ENCODE measurements around the gene LTBR.
"Not testable (repeated sequence)": the region's sequence is repeated elsewhere in the genome, so short reads cannot be mapped to it uniquely, and the experiment has no call there.

Gene LTBR

DNA sequence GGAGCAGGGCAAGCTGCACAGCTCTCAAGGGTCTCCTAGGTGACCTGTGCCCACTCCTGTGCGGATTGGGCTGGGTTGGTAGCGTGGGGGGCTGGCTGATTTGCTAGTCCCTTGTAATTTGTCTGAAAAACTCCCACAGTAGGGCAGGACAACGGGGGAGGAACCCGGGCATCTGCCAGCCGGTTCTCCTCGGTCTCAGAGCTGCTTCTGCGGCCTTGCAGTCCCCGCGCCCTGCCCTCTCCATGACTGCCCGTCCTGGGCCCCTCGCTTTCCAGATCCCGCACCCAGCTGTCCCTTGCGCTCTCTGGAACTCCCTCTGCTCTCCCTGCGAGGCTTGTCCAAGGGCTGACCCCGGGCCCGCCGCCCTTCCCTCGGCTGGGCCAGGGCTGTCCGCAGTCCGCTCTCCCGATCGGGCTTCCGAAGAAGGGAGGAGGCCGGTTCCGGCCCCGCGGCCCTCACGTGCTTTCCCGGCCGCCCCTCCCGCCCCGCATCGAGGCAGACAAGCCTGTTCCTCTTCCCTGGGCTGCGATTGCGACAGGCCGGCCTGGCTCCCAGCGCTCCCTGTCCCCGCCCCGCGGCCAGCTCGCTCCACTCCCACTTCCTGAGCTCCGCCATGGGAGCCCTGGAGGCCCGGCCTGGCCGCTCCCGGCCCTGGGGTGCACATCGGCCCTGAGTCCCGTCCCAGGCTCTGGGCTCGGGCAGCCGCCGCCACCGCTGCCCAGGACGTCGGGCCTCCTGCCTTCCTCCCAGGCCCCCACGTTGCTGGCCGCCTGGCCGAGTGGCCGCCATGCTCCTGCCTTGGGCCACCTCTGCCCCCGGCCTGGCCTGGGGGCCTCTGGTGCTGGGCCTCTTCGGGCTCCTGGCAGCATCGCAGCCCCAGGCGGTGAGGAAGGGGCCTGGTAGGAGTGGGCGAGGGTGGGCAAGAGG, at the start of gene LTBR:
Gene LTBR (plus strand): TSS at position 591 of the 927 bp plus-strand sequence. CDS start 197 bp downstream, at position 788.
- DNase-seq (ENCODE audit: low read depth in 2 of 2, low spot score in 1 of 2) = peak in 1 of 2 donors; percentile 9

DNA sequence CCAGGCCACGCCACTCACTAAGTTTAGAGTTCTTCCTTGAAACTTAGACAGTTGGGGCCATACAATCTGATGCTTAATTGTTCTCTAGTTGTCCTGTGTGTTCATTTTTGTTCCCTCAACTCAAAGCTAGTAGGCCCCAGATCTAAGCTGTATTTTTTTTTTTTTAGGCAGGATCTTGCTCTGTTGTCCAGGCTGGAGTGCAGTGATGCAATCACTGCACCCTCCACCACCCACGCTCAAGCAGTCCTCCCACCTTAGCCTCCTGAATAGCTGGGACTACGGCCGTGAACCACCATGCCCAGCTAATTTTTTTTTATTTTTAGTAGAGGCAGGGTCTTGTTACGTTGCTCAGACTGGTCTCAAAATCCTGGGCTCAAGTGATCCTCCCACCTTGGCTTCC, 49.6 kb upstream of the LTBR start:
- no peak for DNase-seq (ENCODE audit: low read depth in 2 of 2, low spot score in 1 of 2)

DNA sequence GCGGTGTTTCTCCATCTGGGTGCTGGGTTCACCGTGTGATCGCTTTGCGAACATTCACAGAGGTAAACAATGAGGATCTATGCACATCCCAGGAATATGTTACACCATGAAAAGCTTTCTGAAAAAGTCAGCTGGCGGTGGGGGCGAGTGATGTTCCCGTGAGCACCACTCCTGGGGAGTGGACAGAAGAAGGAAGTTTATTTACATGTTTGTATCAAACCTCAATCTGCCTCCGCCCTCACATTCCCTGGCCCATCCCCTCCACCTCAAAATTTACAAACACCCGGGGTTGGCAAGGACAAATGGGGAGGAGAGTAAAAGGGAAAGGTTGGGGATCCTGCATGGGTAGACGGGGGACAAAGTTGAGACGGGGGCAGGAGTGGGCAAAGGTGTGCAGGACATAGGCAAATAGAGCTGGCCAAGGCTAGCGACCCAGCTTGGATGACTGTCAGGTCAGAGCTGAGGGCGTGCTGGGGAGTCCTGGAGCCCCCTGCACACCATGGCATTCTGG, 49.0 kb upstream of the LTBR start:
- DNase-seq (ENCODE audit: low read depth in 2 of 2, low spot score in 1 of 2) = no peak

DNA sequence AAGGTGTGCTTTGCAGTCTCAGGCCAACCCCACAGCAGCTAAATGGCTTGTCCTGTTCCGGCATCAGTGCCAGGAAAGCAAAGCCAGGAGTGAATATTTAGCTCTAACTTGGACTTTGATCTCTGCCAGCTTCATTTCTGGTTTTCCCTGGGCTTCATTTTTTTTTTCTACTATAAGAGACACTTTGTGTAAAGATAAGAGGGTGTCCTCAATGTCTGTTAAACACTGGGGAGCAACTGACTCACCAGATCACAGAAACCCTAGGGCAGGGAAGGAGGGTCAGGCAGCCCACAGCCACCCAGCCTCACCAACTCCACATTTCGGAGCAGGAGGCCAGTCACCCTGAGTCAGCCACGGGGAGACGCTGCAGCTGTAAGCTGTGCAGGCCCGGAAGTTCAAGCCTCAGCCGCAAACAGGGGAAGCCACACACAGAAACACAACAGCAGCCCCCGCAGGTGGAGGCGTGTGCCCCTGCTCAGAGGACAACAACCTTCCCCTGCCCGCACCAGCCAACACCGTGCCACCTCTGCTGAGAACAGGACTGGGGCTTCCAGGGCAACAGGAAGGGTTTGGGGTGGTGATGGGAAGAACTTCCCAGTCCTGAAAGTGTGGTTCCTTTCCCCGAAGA, 48.4 kb upstream of the LTBR start:
- peak; percentile 76 to 88 for DNase-seq (ENCODE audit: low read depth in 2 of 2, low spot score in 1 of 2)

DNA sequence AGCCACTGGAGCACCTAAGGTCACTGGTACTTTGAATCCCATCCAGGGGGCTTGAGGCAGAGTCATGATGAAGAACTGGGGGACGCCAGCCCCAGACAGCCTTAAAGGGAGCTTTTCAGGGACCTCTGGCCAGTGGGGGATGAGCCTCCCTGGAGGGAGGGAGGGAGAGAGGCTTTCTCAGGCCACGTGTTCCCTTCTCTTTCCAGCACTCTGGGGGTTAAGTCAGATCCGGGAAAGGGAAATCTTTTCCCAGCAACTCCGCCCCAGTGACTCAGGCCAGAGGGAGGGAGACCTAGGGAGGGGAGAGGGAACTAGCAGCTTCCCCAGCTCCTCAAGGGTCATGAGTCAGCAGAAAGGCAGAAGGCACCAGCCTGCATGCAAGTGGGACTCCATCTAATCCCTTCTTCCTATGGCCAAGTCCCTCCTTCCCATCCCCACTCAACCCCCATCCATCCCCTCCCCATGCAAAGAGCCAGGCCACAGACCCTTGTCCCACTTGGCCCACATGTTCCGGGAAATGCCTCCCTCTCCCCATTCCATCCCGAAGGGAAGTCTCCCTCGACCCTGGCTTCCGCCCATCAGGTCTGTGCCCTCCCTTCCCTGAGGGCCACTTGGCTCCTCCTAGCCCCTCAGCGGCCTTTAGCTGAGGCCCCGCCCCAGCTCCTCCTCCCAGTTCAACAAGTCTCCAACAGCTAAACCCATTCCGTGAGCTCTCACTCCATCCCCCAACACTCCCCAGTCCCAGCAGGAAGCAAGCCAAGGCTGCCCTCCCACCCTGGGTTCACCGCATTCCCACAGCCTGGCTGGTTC, 47.7 kb upstream of the LTBR start:
- DNase-seq (ENCODE audit: low read depth in 2 of 2, low spot score in 1 of 2) = no peak

DNA sequence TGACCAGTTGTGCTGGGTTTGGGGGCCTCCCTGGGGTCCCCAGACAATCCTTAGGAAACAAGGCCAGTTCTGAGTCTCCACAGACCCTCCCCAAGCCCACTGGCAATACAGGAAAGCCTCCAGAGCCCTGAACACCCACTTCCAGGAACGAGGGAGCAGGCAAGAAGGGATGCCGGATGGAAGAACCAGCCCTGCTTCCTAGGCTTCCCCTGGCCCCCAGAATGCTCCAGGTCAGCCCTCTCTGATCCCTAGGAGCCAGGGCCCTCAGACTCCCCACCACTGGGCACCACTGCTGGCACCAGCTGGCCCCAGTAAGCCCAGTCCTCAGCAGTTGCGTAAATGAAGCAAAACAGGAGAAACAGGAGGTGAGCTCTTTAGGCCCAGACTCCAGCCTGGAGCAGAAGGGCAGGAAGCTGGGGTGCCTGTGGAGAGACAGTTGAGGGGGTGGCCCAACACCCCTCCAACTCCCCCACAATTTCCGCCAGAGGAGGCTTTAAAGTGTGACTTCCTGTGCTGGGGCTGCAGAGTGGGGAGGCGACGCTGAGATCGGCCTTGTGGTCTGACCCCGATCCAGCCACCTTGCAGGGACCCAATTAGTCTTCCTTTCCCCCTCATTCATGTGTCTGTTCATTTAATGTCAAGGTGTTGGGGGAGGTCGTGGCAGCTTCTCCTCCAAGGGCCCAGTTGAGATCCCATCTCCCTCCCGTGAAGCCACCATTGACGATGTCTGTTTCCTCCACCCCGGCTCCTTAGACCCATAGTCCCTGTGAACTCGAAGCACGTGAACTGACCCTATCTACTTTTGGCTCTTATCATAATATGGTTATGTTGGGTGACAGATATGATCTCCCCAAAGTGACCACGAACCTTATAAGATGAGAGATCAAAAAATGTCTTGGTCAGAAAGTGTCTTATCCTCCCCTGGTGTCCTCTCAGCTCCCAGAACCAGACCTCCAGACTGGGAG, 46.8 kb upstream of the LTBR start:
- peak in 1 of 2 donors; percentile 58 for DNase-seq (ENCODE audit: low read depth in 2 of 2, low spot score in 1 of 2)

DNA sequence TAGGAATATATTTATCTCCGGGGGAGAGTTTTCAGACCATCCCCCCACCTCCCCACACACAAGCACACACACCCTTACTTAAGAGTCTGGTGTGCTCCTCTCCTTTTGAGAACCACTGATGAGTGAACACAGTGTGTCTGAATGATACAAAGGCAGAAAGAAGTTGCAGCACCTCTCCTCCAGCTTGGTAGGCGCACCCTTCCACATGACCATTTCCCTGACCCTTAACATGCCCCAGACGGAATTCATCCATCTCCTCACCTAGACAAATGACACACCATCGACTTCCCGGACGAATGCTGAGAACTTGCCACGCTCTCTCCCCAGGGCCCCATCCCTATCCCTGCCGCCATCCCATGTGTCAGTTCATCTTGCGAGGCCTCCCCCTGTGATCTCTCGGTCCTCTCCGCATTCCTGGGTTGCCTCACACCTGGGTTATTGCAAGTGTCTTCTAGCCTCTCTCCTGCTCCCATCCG, 46.0 kb upstream of the LTBR start:
- DNase-seq (ENCODE audit: low read depth in 2 of 2, low spot score in 1 of 2) = no peak

DNA sequence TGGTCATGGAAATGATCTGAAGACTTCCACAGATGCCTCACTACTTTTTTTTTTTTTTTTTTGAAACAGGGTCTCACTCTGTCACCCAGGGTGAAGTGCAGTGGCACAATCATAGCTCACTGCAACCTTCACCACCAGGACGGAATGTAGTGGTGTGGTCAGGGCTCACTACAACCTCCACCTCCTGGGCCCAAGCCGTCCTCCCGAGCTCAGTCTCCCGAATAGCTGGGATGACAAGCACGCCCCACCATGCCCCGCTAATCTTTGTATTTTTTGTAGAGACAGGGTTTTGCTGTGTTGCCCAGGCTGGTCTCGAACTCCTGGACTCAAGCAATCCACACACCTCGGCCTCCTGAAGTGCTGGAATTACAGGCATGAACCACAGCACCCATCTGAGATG, 45.4 kb upstream of the LTBR start:
- DNase-seq (ENCODE audit: low read depth in 2 of 2, low spot score in 1 of 2) = not testable (repeated sequence)

DNA sequence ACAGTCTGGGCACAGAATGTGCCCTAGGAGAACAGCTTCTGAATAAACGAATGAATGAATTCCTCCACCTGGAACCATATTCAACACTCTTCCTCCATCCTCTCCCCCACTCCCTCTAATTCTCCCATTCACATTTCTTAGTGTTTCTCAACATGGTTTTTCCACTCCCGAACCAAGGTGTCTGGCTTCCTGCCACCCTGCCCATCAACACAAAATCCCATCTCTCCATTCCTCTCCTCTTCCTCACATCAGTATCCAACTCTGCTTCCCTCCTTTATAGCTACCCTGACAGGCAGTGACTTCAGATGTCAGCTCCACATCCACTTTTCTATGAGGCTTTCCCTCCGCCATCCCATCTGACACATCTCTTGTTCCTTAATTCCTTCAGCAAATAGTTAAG, 45.0 kb upstream of the LTBR start:
- DNase-seq (ENCODE audit: low read depth in 2 of 2, low spot score in 1 of 2) = no peak

DNA sequence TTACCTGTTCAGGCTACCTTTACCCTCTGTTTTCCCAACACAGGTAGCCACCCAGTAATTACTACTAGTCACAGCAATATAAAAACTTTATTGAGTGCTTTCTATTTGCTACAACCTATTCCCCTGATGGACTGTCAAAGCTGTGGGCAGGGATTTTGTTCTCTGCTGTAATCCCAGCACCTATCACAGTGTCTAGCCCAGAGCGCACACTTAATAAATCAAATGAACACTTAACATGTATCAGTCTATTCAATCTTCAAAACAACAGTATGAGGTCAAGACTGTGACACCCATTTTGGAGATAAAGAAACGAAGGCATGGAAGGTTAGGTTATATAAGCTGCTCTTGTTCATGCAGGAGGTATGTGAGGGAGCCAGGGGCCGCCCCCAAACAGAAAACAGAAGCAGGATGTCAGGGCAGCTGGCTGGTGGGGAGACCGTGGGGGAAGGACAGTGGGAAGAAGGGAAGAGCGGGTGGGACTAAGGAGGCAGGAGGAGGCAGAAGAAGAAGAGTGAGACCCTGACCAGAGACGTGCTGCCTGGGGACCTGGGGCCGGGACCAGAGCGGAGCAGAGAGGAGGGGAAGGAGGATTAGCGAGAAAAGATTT, 43.8 kb upstream of the LTBR start:
- no peak for DNase-seq (ENCODE audit: low read depth in 2 of 2, low spot score in 1 of 2)

DNA sequence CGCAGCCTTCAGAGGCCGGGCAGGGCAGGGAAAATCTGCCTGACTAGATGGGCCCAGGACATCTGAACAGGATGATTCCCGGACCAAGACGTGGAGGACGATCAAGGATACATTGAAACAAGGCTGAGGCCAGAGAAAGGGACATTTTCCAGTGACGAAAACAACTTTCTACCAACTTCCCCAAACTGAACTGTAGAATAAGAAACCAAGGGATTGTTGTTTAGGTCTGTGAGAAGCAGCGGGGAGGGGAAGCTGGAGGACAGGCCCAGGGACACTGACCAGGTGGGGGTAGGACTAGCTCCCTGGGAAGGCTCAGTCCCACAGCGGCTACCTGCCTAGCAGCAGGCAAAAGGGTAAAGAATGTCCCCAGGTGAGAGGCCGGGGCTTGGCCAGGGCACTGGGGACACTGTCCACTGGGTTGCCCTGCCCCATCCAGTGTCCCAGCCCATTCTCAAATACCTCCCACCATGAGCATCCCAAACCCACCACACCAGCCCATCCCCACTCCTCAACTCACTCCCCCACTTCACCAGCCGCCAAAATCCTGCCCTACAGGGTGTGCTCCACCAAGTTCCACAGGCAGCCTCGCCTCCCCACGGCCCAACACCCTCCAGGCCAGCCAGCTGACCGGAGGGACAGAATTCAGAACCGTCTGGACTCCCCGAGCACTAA, 43.1 kb upstream of the LTBR start:
- DNase-seq (ENCODE audit: low read depth in 2 of 2, low spot score in 1 of 2) = no peak

DNA sequence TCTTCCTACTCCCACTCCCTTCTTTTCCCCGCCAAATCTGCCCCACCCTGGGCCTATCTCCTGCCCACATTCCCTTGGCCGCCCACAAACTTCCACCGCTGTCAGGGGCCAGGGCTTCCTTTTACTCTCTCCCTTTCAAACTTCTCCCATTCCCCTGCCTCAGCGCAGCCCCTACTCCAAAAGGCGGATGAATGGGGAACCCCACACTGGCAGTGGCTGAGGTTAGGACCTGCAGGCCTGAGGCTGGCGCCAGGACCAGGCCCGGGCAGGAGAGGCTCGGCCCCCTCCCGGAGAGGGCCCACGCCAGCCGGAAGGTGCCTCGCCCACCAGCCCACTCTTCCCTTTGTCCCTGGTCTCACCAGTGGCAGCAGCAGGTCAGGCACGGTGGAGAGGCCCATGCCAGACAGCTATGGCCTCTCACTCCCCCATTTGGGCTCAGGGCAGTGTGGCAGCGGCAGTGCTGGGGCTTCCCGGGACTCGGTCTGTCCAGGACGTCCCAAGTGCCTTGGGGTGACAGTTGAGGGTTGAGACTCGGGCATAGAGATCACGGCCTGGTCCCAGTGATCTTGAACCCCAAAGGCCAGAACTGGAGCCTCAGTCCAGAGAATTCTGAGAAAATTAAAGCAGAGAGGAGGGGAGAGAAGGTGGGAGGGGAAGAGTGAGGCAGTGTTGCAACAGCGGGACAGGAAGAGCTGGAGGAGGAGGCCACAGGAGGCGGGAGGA, 42.4 kb upstream of the LTBR start, which contains the start of gene TNFRSF1A:
Gene TNFRSF1A (minus strand): TSS at position 660 of the 723 bp plus-strand sequence. CDS start 262 bp downstream, at position 398.
- no peak for DNase-seq (ENCODE audit: low read depth in 2 of 2, low spot score in 1 of 2)

DNA sequence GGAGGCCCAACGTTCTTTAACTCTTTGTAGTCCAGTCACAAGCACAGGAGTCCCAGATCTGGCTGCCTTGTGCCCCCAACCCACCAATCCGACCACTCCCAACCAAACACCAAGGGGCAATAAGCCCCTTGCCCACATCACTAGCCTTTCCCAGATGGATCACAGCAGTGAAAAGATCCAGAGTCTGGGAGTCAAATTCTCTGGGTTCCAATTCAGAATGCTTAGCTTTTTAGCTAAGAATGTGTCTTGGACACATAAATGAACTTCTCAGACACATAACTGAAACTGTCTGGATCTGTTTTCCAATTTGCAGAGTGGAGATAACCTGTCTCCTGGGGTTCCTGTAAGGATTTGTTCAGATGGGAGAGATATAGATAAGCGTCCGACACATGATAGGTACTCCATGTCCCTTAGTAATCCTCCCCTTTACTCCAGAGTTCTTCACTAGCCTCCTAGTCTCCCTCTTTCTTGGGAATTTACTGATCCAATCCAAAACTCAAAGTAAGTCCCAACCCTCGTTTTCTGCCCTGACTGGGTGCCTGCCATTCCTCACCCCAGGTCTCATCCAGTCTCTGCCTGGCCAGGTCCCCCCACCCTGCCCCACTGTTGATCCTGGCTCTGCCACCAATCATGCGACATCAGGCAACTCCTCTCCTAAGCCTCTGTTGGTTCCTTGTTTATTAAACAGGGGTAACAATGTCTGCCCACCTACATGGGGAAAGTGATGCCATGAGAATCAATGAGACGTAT, 41.6 kb upstream of the LTBR start:
- no peak for DNase-seq (ENCODE audit: low read depth in 2 of 2, low spot score in 1 of 2)

DNA sequence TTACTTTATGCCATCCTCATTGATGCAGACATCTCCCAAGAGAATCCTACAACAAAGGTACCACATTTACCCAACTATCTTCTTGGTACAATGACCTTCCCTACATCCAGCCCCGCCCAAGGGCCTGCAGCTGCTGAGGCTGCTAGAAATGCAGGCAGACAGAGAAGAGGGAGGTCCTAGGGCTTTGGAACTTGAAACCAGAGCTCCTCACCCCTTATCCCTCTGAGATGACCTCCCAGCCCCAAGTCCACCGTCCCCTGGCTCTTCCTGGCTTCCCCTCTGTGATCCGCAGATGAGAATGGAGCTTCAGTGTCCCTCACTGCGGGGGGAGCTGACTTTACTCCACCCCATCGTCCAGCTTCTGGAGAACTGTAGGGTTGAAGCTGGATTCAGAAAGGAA, 40.4 kb upstream of the LTBR start:
- no peak for DNase-seq (ENCODE audit: low read depth in 2 of 2, low spot score in 1 of 2)

DNA sequence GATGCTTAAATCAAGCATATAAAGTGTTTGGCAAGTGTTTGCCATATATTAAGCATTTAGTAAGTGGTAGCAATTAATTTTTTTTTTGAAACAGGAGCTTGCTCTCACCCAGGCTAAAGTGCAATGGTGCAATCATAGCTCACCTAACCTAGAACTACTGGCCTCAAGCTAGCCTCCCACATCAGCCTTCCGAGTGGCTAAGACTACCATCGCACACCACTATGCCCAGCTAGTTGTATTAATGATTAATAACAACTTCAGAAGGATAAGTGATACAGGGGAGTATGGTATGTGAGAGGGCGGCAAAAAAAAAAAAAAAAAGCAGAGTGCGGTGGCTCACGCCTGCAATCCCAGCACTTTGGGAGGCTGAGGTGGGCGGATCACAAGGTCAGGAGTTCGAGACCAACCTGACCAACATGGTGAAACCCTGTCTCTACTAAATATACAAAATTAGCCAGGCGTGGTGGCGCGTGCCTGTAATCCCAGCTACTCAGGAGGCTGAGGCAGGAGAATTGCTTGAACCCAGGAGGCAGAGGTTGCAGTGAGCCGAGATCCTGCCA, 39.8 kb upstream of the LTBR start:
- DNase-seq (ENCODE audit: low read depth in 2 of 2, low spot score in 1 of 2) = not testable (repeated sequence)

DNA sequence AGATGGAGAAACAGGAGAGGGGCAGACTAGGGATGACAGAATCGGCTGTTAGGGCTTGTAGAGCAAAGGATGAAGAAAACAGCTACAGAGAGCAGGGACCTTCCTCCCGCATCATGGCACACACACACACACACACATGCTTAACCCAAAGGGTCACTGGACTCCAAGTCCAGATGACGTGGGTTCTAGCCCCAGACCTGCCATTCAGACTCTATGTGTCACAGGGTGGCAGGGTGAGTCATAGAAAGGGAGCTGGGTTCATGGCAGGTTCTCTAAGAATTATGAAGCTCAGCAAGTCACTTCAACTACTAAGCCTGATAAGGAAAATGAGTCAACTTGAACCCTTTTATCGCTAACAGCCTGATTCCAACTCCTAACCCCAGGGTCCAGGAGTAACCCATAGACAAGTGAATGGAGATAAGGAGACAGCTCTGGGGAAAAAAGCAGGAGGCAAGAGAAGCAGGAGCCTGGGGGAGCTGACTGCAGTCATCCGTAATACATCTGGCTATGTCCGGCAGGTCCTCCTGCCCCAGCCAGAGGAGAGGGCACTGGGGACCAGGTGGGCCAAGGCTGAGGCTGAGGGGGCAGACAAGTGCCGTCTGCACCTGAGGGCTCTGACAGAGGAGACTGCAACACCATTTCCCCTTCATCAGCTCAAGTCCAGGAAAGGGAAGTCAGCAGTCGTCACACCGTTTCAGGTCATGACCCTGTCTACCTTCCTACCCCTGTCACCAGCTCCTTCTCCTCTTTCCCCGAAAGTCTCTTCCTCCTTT, 38.5 kb upstream of the LTBR start:
- DNase-seq (ENCODE audit: low read depth in 2 of 2, low spot score in 1 of 2) = no peak
